Neuronal stem cell (in vitro differentiated cells): ENCODE results near the gene CYBRD1. TPM values are rescaled to one million over a fixed set of nuclear protein-coding genes. Genes with fewer than 3 reads are reported as not detected.

Experiments used
- small RNA-seq: library from polyadenylated mRNA; stranded (forward); fragments of <200 nt; extraction: miRNeasy Mini kit (QIAGEN cat#:217004); gene quantifications from one replicate; pipeline ENCODE3, GENCODE V24; 2013; ENCODE audit not compliant: insufficient read depth

The CYBRD1 gene

Small RNA genes lying within 50 kb of the gene (small RNA-seq; reads per million reads assigned to genes)
- not detected for gene AC007969.2
- gene RPL21P38: not detected
